Aorta (tissue), 5 donors: Measurements from ENCODE around the gene GNAO1. TPM values are rescaled to one million over a fixed set of nuclear protein-coding genes. Genes with fewer than 3 reads are reported as not detected.

Source experiments
- ATAC-seq: fragments of 200-7000 bp; cut with Tn5 transposase; one replicate; pipeline ENCODE4 v1.9.1; 2022; ENCODE audit warnings: moderate library complexity; ENCODE audit not compliant: low FRiP score
- DNase-seq, 2 donors: peaks; one replicate each; pipeline ENCODE4 v3.0.0-alpha.2; 2020
- H3K27ac ChIP-seq, 2 donors: one replicate each; pipeline ENCODE4 v1.5.1; 2013; ENCODE audit warnings: low read length in 2 of 2, mild to moderate bottlenecking in 2 of 2, moderate library complexity in 2 of 2, control low read depth in 1 of 2, inconsistent platforms in 1 of 2, low read depth in 1 of 2
- H3K27me3 ChIP-seq, 2 donors: one replicate each; pipeline ENCODE4 v1.6.1; 2013; ENCODE audit warnings: control low read depth in 1 of 2, low read length in 1 of 2, mild to moderate bottlenecking in 1 of 2, moderate library complexity in 1 of 2; ENCODE audit not compliant: insufficient read depth in 2 of 2, control insufficient read depth in 1 of 2
- H3K36me3 ChIP-seq, 2 donors: one replicate each; pipeline ENCODE4 v1.6.1; 2013; ENCODE audit warnings: control low read depth in 1 of 2, low read length in 1 of 2, mild to moderate bottlenecking in 1 of 2; ENCODE audit not compliant: insufficient read depth in 2 of 2, control insufficient read depth in 1 of 2
- H3K4me1 ChIP-seq, 2 donors: one replicate each; pipeline ENCODE4 v1.6.1; 2013; ENCODE audit warnings: low read length in 2 of 2, control low read depth in 1 of 2, mild to moderate bottlenecking in 1 of 2, moderate library complexity in 1 of 2; ENCODE audit not compliant: insufficient read depth in 2 of 2, control insufficient read depth in 1 of 2
- H3K4me3 ChIP-seq, 2 donors: one replicate each; pipeline ENCODE4 v1.5.1; 2013; ENCODE audit warnings: low read length in 2 of 2, control low read depth in 1 of 2, mild to moderate bottlenecking in 1 of 2
- H3K9me3 ChIP-seq: one replicate; pipeline ENCODE4 v1.6.1; 2013; ENCODE audit warnings: mild to moderate bottlenecking, low read length; ENCODE audit not compliant: control insufficient read depth
- WGBS, 2 donors: extraction: QIAGEN DNeasy Blood & Tissue Kit; methylation state at CpG; one replicate each; pipeline ENCODE4 v1.1.7; 2013; 5-methylcytosine and 5-hydroxymethylcytosine counted together
- intact Hi-C, 2 donors: fragments of 100-400 bp; cut with DNase I; formaldehyde crosslinking; loops; one replicate each; pipeline versions ENCODE4 v1.14.2 to v1.15.0; 2022
- long read RNA-seq, 2 donors: library from polyadenylated mRNA; unstranded; transcript quantifications; one replicate each; pipeline ENCODE4 v2.0.0, GENCODE V29; 2020 to 2021
- polyA plus RNA-seq, 2 donors: library from polyadenylated mRNA; stranded (reverse); fragments of 200-250 nt; gene quantifications; one replicate each; pipeline ENCODE4 v1.2.3, GENCODE V29; 2013
- total RNA-seq, 2 donors: library from RNA; stranded (reverse); fragmentation: NEBNext Ultra II Directional; extraction: Animal tissue kit (Norgen Biotek cat#: 25700); gene quantifications; one replicate each; pipeline ENCODE4 v1.2.1, GENCODE V29; 2021
- donor health status: healthy with polysubstance abuse.
- donor health status: Bipolar disorder and iron deficiency.
- donor health status: DM: no; HTN: no; CAD: no.
- donor health status: DM: no; HTN: no; CAD: no.
- donor health status: DM: yes; HTN: yes; CAD: no.

The GNAO1 gene
- 10 to 100 TPM in 1 of 2 donors, 1 to 10 TPM in 1; 6.9 to 16.2 TPM for total RNA-seq
- 1 to 10 TPM in 1 of 2 donors, under 1 TPM in 1; 0.63 to 1.4 TPM for polyA plus RNA-seq
- long read RNA-seq, donor 1, partial matches to known transcripts: 0 of 4 reads
- long read RNA-seq, donor 1, other reads (novel, unspliced or antisense): 4 of 4 reads
- long read RNA-seq, donor 2, full-length matches to known transcripts: 2 of 13 reads
- long read RNA-seq, donor 2, partial matches to known transcripts: 1 of 13 reads
- long read RNA-seq, donor 2, other reads (novel, unspliced or antisense): 10 of 13 reads

GRCh38 chr16:56191156-56191815 lies at the start of gene GNAO1:
Gene GNAO1, plus strand, starts transcription at chr16:56191489. Its CDS starts 747 bp downstream, at chr16:56192236.
- Histone ChIP-seq H3K27ac (peak within 1 kb of the TSS; percentile 69 to 96), H3K4me1 (no peaks in the 10 kb centered on the region), H3K9me3 (no peaks in the 10 kb centered on the region), H3K36me3 (no peaks in the 10 kb centered on the region), H3K27me3 (no peaks in the 10 kb centered on the region), H3K4me3 (peak within 1 kb of the TSS; percentile 62 to 92)
- intact Hi-C loops: loop anchor here (2.0 to 10.0 kb wide), 7 partner anchors 70 to 1256 kb away; partner anchors contain the start of genes AMFR (in 1 of the 2), IRX5 (in 1 of the 2) and MMP2 (in 1 of the 2)
- ATAC-seq (peak; percentile 87), DNase-seq (peak; percentile 75 to 91)
- 0 to 1% methylated on average over 24 to 91 of the region's 91 CpGs for WGBS, 2 donors

- DNase-seq (no peak), ATAC-seq (no peak)
- Histone ChIP-seq H3K9me3 (no peaks in the 10 kb centered on the region), H3K27ac (no peak overlapping the region), H3K27me3 (no peaks in the 10 kb centered on the region), H3K4me1 (no peaks in the 10 kb centered on the region), H3K4me3 (no peak overlapping the region), H3K36me3 (no peaks in the 10 kb centered on the region)
- intact Hi-C loops: no loop called here
- WGBS, 2 donors: 0 to 43% methylated on average over 1 of the region's 1 CpG
These were observed 47.6 kb upstream of the GNAO1 start for GRCh38 chr16:56143666-56144065.

- ATAC-seq: no peak
- 73 to 75% methylated on average over 2 of the region's 2 CpGs for WGBS, 2 donors
- DNase-seq: no peak
These were observed 45.9 kb upstream of the GNAO1 start for GRCh38 chr16:56145369-56145768.

DNA sequence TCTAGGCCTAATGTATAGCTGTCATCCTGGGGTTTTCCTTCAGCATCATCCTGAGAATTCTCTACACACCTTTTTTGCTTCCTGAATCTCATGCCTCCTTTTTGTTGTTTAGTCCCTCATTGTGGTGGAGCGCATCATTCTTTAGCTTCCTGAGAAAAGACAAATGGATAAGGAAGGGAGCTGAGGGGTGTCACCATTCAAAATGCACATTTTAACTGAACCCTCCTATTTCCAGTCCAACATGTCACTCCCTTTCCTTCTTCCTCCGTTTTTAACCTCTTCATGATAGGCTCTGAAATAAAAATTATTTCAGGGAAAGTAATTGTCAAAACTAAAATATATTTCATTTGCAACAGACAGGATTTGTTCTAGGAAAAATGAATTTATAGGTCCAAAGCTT lies 39.7 kb upstream of the GNAO1 start:
- Histone ChIP-seq H3K27ac (no peak overlapping the region), H3K9me3 (peaks cover 3% of the 10 kb centered on the region), H3K4me1 (no peaks in the 10 kb centered on the region), H3K36me3 (no peaks in the 10 kb centered on the region), H3K27me3 (no peaks in the 10 kb centered on the region), H3K4me3 (no peak overlapping the region)
- intact Hi-C loops: no loop called here
- DNase-seq: no peak
- ATAC-seq: no peak
- WGBS, 2 donors: 77 to 81% methylated on average over 2 of the region's 2 CpGs

More at GRCh38 chr16:56145369-56145768, 45.9 kb upstream of the GNAO1 start:
- intact Hi-C loops: no loop called here
- Histone ChIP-seq H3K4me3 (no peak overlapping the region), H3K27me3 (no peaks in the 10 kb centered on the region), H3K9me3 (no peaks in the 10 kb centered on the region), H3K4me1 (no peaks in the 10 kb centered on the region), H3K36me3 (no peaks in the 10 kb centered on the region), H3K27ac (no peak overlapping the region)

- DNase-seq (no peak), ATAC-seq (no peak)
- Histone ChIP-seq H3K4me1 (no peaks in the 10 kb centered on the region), H3K4me3 (no peak overlapping the region), H3K36me3 (no peaks in the 10 kb centered on the region), H3K27me3 (no peaks in the 10 kb centered on the region), H3K9me3 (no peaks in the 10 kb centered on the region), H3K27ac (no peak overlapping the region)
- intact Hi-C loops: no loop called here
- WGBS, 2 donors: 75 to 82% methylated on average over 4 of the region's 4 CpGs
These were observed 29.6 kb upstream of the GNAO1 start for GRCh38 chr16:56161658-56162057.

DNA sequence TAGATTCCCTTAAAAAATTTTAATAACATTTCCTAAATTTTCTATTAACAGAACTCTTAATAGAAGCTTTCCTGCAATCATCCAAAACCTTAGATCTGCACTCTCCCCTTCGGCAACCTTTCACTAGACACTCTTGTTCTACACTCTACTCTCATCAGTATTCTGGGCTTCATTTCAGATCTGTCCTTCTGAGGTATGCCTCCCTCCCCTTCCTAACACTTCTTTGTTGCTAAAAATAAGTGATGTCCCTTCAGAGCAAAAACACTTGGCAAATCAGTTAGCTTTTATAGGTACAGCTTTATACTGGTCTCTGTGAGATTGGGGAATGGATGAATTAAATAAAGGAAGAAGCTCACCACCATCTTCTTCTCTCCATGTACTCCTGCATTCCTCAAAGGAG lies 28.2 kb upstream of the GNAO1 start:
- intact Hi-C loops: no loop called here
- H3K9me3 ChIP-seq: no peaks in the 10 kb centered on the region

DNA sequence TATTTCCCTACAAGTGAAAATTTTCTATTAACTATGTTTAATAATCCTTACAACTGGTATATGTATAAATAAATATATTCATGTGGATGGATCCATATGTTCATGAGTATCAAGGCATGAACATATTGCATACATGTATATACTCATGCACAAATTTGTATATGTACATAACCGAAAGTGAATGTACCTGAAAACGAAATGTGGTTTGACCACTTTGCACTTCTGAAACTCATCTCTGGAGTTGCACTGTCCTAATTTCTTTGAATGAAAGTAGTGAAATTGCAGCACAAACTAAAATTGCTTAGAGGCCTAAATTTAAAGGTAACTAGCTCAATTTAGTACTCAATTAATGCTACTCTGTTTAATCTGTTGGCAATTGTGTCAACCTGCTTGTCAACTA lies 27.4 kb upstream of the GNAO1 start:
- H3K9me3 ChIP-seq: no peaks in the 10 kb centered on the region
- no peaks in the 10 kb centered on the region for H3K27me3 ChIP-seq
- DNase-seq (no peak), ATAC-seq (no peak)
- no peak overlapping the region for H3K4me3 ChIP-seq
- 91% methylated on average over 2 of the region's 2 CpGs for WGBS, 2 donors
- intact Hi-C loops: no loop called here
- H3K27ac ChIP-seq: no peak overlapping the region
- no peaks in the 10 kb centered on the region for H3K4me1 ChIP-seq
- no peaks in the 10 kb centered on the region for H3K36me3 ChIP-seq

More for the DNA sequence above, 28.2 kb upstream of the GNAO1 start:
- ATAC-seq (no peak), DNase-seq (no peak)
- Histone ChIP-seq H3K4me3 (no peak overlapping the region), H3K27ac (no peak overlapping the region), H3K36me3 (no peaks in the 10 kb centered on the region), H3K4me1 (no peaks in the 10 kb centered on the region), H3K27me3 (no peaks in the 10 kb centered on the region)
- WGBS, 2 donors: 78 to 87% methylated on average over 1 of the region's 1 CpG

DNA sequence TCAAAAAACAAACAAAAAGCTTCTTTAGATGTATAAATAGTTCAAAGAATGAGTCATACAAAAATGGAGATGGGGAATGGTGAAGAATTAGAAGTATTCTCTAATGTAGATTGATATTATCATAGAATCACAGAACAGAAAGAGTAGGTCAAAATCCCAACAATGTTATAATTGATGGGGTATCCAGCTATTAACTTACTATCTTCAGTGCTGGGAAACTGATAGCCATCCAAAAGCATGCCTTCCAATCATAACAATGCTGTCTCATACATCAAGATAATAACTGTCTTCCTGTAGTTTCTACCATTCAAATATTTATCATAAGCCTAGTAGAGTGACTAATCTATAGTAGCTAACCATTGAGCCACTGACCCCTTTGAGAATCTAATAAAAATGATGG lies 26.7 kb upstream of the GNAO1 start:
- no peak overlapping the region for H3K4me3 ChIP-seq
- no peaks in the 10 kb centered on the region for H3K4me1 ChIP-seq
- DNase-seq (no peak), ATAC-seq (no peak)
- H3K27ac ChIP-seq: no peak overlapping the region
- H3K27me3 ChIP-seq: no peaks in the 10 kb centered on the region
- no peaks in the 10 kb centered on the region for H3K36me3 ChIP-seq
- intact Hi-C loops: no loop called here
- no peaks in the 10 kb centered on the region for H3K9me3 ChIP-seq

DNA sequence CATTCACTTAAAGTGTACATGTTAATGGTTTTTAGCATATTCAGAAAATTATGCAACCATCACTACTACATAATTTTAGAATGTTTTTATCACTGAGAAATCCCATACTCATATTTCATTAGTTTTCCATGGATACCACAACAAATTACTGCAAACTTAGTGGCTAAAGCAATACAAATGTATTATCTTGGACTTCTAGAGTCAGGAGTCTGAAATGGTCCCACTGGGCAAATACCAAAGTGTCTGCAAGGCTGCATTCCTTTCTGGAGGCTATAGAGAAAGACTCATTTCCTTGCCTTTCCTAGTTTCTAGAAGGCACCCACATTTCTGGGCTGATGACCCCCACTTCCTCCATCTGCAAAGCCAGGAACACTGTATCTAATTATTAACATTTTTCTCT lies 16.9 kb upstream of the GNAO1 start:
- DNase-seq (no peak), ATAC-seq (no peak)
- H3K36me3 ChIP-seq: no peaks in the 10 kb centered on the region
- H3K4me3 ChIP-seq: no peak overlapping the region
- intact Hi-C loops: no loop called here
- no peaks in the 10 kb centered on the region for H3K9me3 ChIP-seq
- no peak overlapping the region for H3K27ac ChIP-seq
- H3K4me1 ChIP-seq: no peaks in the 10 kb centered on the region
- no peaks in the 10 kb centered on the region for H3K27me3 ChIP-seq
